Measurements from ENCODE around the gene RFXAP. TPM values are rescaled to one million over a fixed set of nuclear protein-coding genes. Genes with fewer than 3 reads are reported as not detected.

RFXAP gene
- polyA plus RNA-seq, 3 donors, result 1.1 to 3.3 (median 1.8) TPM

GRCh38 chr13:36796052-36796451 is 23.0 kb upstream of the RFXAP start:
- Histone ChIP-seq H3K4me3 (replicated peaks in 1 of 3; ENCODE audit: low read depth in 2 of 3, low read length in 3 of 3) (no peak overlapping the region), H2AFZ (ENCODE audit: insufficient read depth, low read depth, low read length, poor library complexity, severe bottlenecking) (no peak overlapping the region), H3K36me3 (replicated peaks in 1 of 2; ENCODE audit: control insufficient read depth in 1 of 2, insufficient read depth in 2 of 2, low read length in 2 of 2) (no peaks in the 10 kb centered on the region), H4K20me1 (ENCODE audit: insufficient read depth, low read length) (no peaks in the 10 kb centered on the region), H3K27me3 (ENCODE audit: control insufficient read depth in 2 of 2, insufficient read depth in 2 of 2, low read length in 2 of 2) (no peaks in the 10 kb centered on the region), H3K79me2 (ENCODE audit: insufficient read depth, low read length) (no peaks in the 10 kb centered on the region), H3K9ac (ENCODE audit: insufficient read depth, low read length, poor library complexity, severe bottlenecking) (no peak overlapping the region), H3K27ac (ENCODE audit: low read depth in 1 of 2, low read length in 2 of 2) (no peak overlapping the region), H3K4me1 (ENCODE audit: control insufficient read depth in 1 of 2, insufficient read depth in 2 of 2, low read length in 2 of 2) (no peaks in the 10 kb centered on the region), H3K4me2 (replicated peaks; ENCODE audit: extremely low read depth, low read length, poor library complexity, severe bottlenecking) (no peak overlapping the region), H3K9me3 (replicated peaks in 1 of 2; ENCODE audit: control insufficient read depth in 1 of 2, insufficient read depth in 1 of 2, low read length in 2 of 2) (no peaks in the 10 kb centered on the region)
- Mint-ChIP-seq H3K4me1 (no peaks in the 10 kb centered on the region), H3K4me3 (no peak overlapping the region), H3K27ac (no peak overlapping the region), H3K9me3 (peaks cover 0 to 3% (median 0%) of the 10 kb centered on the region in 7 donors), H3K27me3 (ENCODE audit: low read depth in 3 of 3) (peaks cover 2 to 3% (median 3%) of the 10 kb centered on the region in 3 donors), H3K36me3 (no peaks in the 10 kb centered on the region)
- WGBS (ENCODE audit: insufficient coverage), result no CpG with 5 or more reads among the region's 3 CpGs
- intact Hi-C loops (cut with micrococcal nuclease), result no loop called here
- no peak for DNase-seq
- no peak for TF ChIP-seq CTCF (IDR thresholded peaks at IDR 0.05)

GRCh38 chr13:36801035-36801434 is 18.0 kb upstream of the RFXAP start:
- no peak overlapping the region for H3K9ac ChIP-seq (ENCODE audit: insufficient read depth, low read length, poor library complexity, severe bottlenecking)
- no peak overlapping the region for H3K27ac ChIP-seq (ENCODE audit: low read depth in 1 of 2, low read length in 2 of 2)
- intact Hi-C loops (cut with micrococcal nuclease), result no loop called here
- no peaks in the 10 kb centered on the region for H4K20me1 ChIP-seq (ENCODE audit: insufficient read depth, low read length)
- no CpG with 5 or more reads among the region's 3 CpGs for WGBS (ENCODE audit: insufficient coverage)
- no peak overlapping the region for H3K4me3 ChIP-seq (replicated peaks in 1 of 3; ENCODE audit: low read depth in 2 of 3, low read length in 3 of 3)
- H3K4me3 Mint-ChIP-seq, result no peak overlapping the region
- H2AFZ ChIP-seq (ENCODE audit: insufficient read depth, low read depth, low read length, poor library complexity, severe bottlenecking), result no peak overlapping the region
- no peak for DNase-seq
- no peaks in the 10 kb centered on the region for H3K9me3 ChIP-seq (replicated peaks in 1 of 2; ENCODE audit: control insufficient read depth in 1 of 2, insufficient read depth in 1 of 2, low read length in 2 of 2)
- no peaks in the 10 kb centered on the region for H3K36me3 Mint-ChIP-seq
- H3K4me1 ChIP-seq (ENCODE audit: control insufficient read depth in 1 of 2, insufficient read depth in 2 of 2, low read length in 2 of 2), result no peaks in the 10 kb centered on the region
- H3K4me1 Mint-ChIP-seq, result peaks cover 6% of the 10 kb centered on the region
- H3K27me3 Mint-ChIP-seq (ENCODE audit: low read depth in 3 of 3), result peaks cover 2 to 3% (median 3%) of the 10 kb centered on the region in 3 donors
- TF ChIP-seq CTCF (IDR thresholded peaks at IDR 0.05), result no peak
- no peaks in the 10 kb centered on the region for H3K79me2 ChIP-seq (ENCODE audit: insufficient read depth, low read length)
- no peak overlapping the region for H3K4me2 ChIP-seq (replicated peaks; ENCODE audit: extremely low read depth, low read length, poor library complexity, severe bottlenecking)
- H3K36me3 ChIP-seq (replicated peaks in 1 of 2; ENCODE audit: control insufficient read depth in 1 of 2, insufficient read depth in 2 of 2, low read length in 2 of 2), result no peaks in the 10 kb centered on the region
- no peak overlapping the region for H3K27ac Mint-ChIP-seq
- H3K9me3 Mint-ChIP-seq, result peaks cover 0 to 3% (median 0%) of the 10 kb centered on the region in 7 donors
- no peaks in the 10 kb centered on the region for H3K27me3 ChIP-seq (ENCODE audit: control insufficient read depth in 2 of 2, insufficient read depth in 2 of 2, low read length in 2 of 2)
